ENCODE measurements around the gene POLQ.

- TF ChIP-seq CTCF (optimal IDR thresholded peaks at IDR 0.05 in 1 of 3, IDR thresholded peaks at IDR 0.05 in 1 of 3, conservative IDR thresholded peaks at IDR 0.05 in 1 of 3; ENCODE audit: extremely low read depth in 1 of 3, insufficient read depth in 2 of 3, low read length in 3 of 3) (no peak), EZH2 (IDR thresholded peaks at IDR 0.05; ENCODE audit: low read length) (no peak)
Observed at GRCh38 chr3:121491683-121492320, 54.0 kb downstream of the POLQ start.

All from keratinocyte (primary cell).